ENCODE data around the gene MOB3C. TPM values are rescaled to one million over a fixed set of nuclear protein-coding genes. Genes with fewer than 3 reads are reported as not detected.

Gene MOB3C
- total and polyA plus RNA-seq, 8 donors: 11.2 to 21.3 (median 14.8) TPM

DNA sequence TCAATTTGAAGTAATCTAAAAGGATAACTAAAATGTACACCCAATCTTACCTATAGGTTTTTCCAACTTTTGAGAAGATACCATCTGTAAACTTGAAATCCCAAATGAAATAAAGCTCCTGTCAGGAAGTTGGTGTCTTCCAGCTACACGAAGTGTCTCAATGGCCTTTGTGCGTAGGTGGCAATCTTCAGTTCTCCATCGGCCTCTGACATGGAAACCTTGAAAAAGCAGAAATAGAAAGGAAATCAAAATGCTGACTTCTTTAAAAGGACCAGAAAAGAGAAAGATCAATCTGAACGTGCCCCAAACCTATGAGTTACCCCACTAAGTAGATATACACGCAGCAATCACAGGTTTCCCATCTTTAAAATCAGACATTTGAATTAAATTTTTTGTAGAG lies 22.5 kb downstream of the MOB3C start:
- Histone ChIP-seq H3K27ac (peak overlapping the region in 1 of 4 donors; percentile 38), H3K4me3 (no peak overlapping the region), H3K4me1 (peaks cover 16 to 21% (median 18%) of the 10 kb centered on the region in 3 donors), H3K36me3 (peaks cover 0 to 43% (median 29%) of the 10 kb centered on the region in 3 donors), H3K27me3 (no peaks in the 10 kb centered on the region), H3K9me3 (no peaks in the 10 kb centered on the region)
- 76 to 85% methylated on average over 5 of the region's 5 CpGs for WGBS, 2 donors
- TF ChIP-seq, protein P1, sequence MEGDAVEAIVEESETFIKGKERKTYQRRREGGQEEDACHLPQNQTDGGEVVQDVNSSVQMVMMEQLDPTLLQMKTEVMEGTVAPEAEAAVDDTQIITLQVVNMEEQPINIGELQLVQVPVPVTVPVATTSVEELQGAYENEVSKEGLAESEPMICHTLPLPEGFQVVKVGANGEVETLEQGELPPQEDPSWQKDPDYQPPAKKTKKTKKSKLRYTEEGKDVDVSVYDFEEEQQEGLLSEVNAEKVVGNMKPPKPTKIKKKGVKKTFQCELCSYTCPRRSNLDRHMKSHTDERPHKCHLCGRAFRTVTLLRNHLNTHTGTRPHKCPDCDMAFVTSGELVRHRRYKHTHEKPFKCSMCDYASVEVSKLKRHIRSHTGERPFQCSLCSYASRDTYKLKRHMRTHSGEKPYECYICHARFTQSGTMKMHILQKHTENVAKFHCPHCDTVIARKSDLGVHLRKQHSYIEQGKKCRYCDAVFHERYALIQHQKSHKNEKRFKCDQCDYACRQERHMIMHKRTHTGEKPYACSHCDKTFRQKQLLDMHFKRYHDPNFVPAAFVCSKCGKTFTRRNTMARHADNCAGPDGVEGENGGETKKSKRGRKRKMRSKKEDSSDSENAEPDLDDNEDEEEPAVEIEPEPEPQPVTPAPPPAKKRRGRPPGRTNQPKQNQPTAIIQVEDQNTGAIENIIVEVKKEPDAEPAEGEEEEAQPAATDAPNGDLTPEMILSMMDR (IDR thresholded peaks at IDR 0.05): no peak
- DNase-seq (no peak), FAIRE-seq (no peak), ATAC-seq (peak in 2 of 4 donors; percentile 13 to 15)
- intact Hi-C loops (cut with DNase I): no loop called here

DNA sequence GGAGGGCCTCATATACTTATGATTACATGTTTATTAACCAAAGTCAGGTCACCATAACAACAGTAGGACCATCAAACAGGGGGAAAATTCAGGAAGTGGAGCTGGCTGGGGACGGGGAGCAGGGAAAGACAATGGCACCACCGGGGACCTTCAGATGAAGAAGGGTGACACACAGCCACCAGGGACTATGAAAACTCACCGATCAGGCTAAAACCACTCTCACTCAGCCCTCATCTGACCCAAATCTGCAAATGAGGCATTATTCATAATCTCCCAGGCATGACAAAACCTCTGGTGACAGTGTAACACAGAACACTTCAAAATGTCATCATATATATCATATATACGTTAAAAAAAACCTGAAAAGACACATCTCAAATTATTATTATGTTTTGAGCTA lies 23.8 kb downstream of the MOB3C start:
- 80 to 84% methylated on average over 4 of the region's 4 CpGs for WGBS, 2 donors
- no peak for FAIRE-seq
- intact Hi-C loops (cut with DNase I): no loop called here
- ATAC-seq: no peak
- DNase-seq: no peak
- H3K4me3 ChIP-seq: no peak overlapping the region
- peaks cover 3 to 20% (median 9%) of the 10 kb centered on the region in 3 donors for H3K4me1 ChIP-seq
- H3K9me3 ChIP-seq: no peaks in the 10 kb centered on the region
- no peaks in the 10 kb centered on the region for H3K27me3 ChIP-seq
- no peak overlapping the region for H3K27ac ChIP-seq
- H3K36me3 ChIP-seq: peaks cover 0 to 43% (median 29%) of the 10 kb centered on the region in 3 donors
- TF ChIP-seq, protein P1 (IDR thresholded peaks at IDR 0.05): no peak

DNA sequence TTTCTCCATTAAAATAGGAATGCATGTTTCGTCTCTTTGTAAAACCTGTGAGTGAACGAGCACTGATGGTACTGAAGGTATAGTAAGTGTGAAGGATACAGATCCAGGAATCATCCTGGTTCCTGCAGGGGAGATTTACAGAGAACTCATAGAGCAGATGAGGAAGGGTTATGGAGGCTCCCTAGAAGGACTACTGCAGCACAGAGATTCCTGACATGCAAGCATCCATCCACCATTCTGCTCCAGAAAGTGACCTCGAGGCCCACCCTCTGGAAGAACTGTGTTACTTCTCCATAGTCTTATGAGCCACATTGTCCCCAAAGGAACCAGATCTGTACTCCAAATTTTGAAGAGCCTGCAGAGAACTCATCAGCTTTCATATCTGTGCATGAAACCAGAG lies 27.1 kb downstream of the MOB3C start:
- ATAC-seq: no peak
- H3K9me3 ChIP-seq: no peaks in the 10 kb centered on the region
- no peaks in the 10 kb centered on the region for H3K27me3 ChIP-seq
- peaks cover 0 to 50% (median 32%) of the 10 kb centered on the region in 3 donors for H3K36me3 ChIP-seq
- 87 to 94% methylated on average over 3 of the region's 3 CpGs for WGBS, 2 donors
- peaks cover 0 to 8% (median 0%) of the 10 kb centered on the region in 3 donors for H3K4me1 ChIP-seq
- H3K4me3 ChIP-seq: no peak overlapping the region
- FAIRE-seq: no peak
- intact Hi-C loops (cut with DNase I): no loop called here
- DNase-seq: no peak
- TF ChIP-seq, protein P1 (IDR thresholded peaks at IDR 0.05): no peak
- no peak overlapping the region for H3K27ac ChIP-seq

DNA sequence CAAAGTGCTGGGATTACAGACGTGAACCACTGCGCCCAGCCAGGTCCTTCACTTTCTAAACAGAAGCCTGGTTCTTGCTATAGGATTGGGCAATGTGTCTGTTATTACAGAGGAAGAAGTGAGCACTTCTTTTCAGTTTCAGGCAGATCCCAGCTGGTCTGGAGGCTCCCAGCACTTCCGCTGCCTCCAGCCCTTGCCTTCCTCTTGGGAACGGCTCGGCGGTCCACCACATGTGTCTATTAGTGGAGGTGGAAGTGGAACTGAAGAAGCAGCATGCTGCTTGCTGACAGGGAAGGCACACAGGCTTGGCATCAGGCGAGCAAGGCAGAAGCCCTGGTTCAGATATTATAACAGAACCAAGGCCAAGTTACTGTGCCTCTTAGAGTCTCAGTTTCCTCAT lies 29.5 kb downstream of the MOB3C start:
- TF ChIP-seq, protein P1 (IDR thresholded peaks at IDR 0.05): no peak
- H3K27me3 ChIP-seq: no peaks in the 10 kb centered on the region
- intact Hi-C loops (cut with DNase I): no loop called here
- H3K4me3 ChIP-seq: no peak overlapping the region
- FAIRE-seq (no peak), ATAC-seq (peak in 3 of 4 donors; percentile 34 to 69 (median 63)), DNase-seq (peak in 1 of 6 donors; percentile 48)
- peaks cover 0 to 52% (median 25%) of the 10 kb centered on the region in 3 donors for H3K36me3 ChIP-seq
- no peak overlapping the region for H3K27ac ChIP-seq
- no peaks in the 10 kb centered on the region for H3K9me3 ChIP-seq
- H3K4me1 ChIP-seq: peaks cover 0 to 8% (median 0%) of the 10 kb centered on the region in 3 donors
- WGBS, 2 donors: 72 to 74% methylated on average over 7 of the region's 7 CpGs

DNA sequence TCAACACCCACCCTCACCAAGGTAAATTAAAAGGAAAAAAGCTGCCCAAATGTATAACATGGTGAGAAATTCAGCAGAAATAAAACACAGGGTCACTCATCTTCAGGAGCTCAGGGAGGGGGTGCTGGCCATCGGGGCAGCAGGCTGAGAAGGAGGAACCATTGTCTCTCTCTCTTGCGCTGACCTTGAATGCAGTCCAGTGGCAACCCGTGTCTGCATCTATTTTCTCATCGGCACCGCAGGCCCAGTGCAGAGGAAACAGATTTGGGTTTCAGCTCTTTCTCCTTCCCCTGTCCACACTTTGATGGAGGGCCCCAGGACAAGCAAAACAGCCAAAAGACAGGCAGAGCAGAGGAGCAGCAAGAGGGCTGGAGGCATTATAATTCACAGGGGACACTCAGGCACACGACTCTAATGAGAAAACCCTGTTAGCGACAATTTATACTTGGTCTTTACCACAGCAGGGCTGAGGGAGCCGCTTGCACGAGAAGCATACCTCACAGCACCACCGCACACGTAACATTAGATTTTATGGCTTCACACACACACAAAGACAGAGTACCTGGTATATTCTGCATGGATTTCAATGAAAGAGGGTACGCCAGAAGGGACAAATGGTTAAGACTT lies 31.2 kb downstream of the MOB3C start:
- 61 to 62% methylated on average over 12 of the region's 12 CpGs for WGBS, 2 donors
- FAIRE-seq (no peak), ATAC-seq (peak in 2 of 4 donors; percentile 5 to 58)

More for the DNA sequence above, 31.2 kb downstream of the MOB3C start:
- TF ChIP-seq, protein P1 (IDR thresholded peaks at IDR 0.05): no peak
- no peak overlapping the region for H3K27ac ChIP-seq
- H3K4me3 ChIP-seq: no peak overlapping the region
- intact Hi-C loops (cut with DNase I): no loop called here
- no peaks in the 10 kb centered on the region for H3K9me3 ChIP-seq
- no peaks in the 10 kb centered on the region for H3K27me3 ChIP-seq
- peaks cover 0 to 45% (median 19%) of the 10 kb centered on the region in 3 donors for H3K36me3 ChIP-seq
- no peak for DNase-seq
- peaks cover 0 to 8% (median 0%) of the 10 kb centered on the region in 3 donors for H3K4me1 ChIP-seq
